H1 (cell line): ENCODE results near the gene PRRG2. TPM values are rescaled to one million over a fixed set of nuclear protein-coding genes. Genes with fewer than 3 reads are reported as not detected.

Experiments used
- ASH2L ChIP-seq: fragments of 200-600, 300-600 bp; sonication (generic); IDR thresholded peaks from one replicate; pipeline ENCODE4 v1.7.1; 2017; ENCODE audit warnings: low read length
- CHD2 ChIP-seq: IDR thresholded peaks from 2 replicates; pipeline ENCODE4 v1.6.1; 2012; ENCODE audit warnings: low read length, improper control_type of control experiment
- EGR1 ChIP-seq: IDR thresholded peaks from 2 replicates; pipeline ENCODE4 v1.6.1; 2011; ENCODE audit warnings: low read depth, low read length, borderline replicate concordance
- JUN ChIP-seq: IDR thresholded peaks from 2 replicates; pipeline ENCODE4 v1.6.1; 2011; ENCODE audit warnings: low read depth, mild to moderate bottlenecking, improper control_type of control experiment, low read length
- NANOG ChIP-seq: IDR thresholded peaks from 2 replicates; pipeline ENCODE4 v1.6.1; 2011; ENCODE audit warnings: low read length, low read depth, mild to moderate bottlenecking, inconsistent platforms; ENCODE audit not compliant: insufficient read depth, poor library complexity, severe bottlenecking
- PHF8 ChIP-seq: fragments of 200-600 bp; sonication (generic); conservative IDR thresholded peaks from 2 replicates; pipeline ENCODE4 v1.7.1; 2012; ENCODE audit warnings: low read depth, mild to moderate bottlenecking, inconsistent platforms, low read length, moderate library complexity
- RAD21 ChIP-seq, 2 experiments: IDR thresholded peaks in 1 of 2; conservative IDR thresholded peaks in 1 of 2; 2 replicates each; pipeline ENCODE4 v1.6.1; 2011; ENCODE audit warnings: low read depth in 2 of 2, low read length in 2 of 2, improper control_type of control experiment in 1 of 2, inconsistent platforms in 1 of 2, mild to moderate bottlenecking in 1 of 2, moderate library complexity in 1 of 2
- TAF1 ChIP-seq: IDR thresholded peaks from 2 replicates; pipeline ENCODE4 v1.6.1; 2011; ENCODE audit warnings: mild to moderate bottlenecking, low read depth, low read length
- TCF12 ChIP-seq: IDR thresholded peaks from 2 replicates; pipeline ENCODE4 v1.6.1; 2011; ENCODE audit warnings: low read depth, mild to moderate bottlenecking, low read length
- polyA plus RNA-seq, 7 experiments: library from polyadenylated mRNA; depleted of rRNA in 3 of 7; stranded (reverse) in 5 of 7; unstranded in 2 of 7; fragments of >200 nt in 5 of 7; fragments of 200-250 nt in 2 of 7; gene quantifications; 1 replicate in 5 of 7; 2 replicates in 1 of 7; 4 replicates in 1 of 7; pipeline versions ENCODE4 v1.2.1 to v1.2.3, GENCODE V29; 2011 to 2013; ENCODE audit warnings: missing spikeins in 2 of 7, mixed read lengths in 2 of 7
- total RNA-seq: library from RNA; stranded (reverse); fragmentation: NEBNext Ultra II Directional; extraction: Animal tissue kit (Norgen Biotek cat#: 25700); gene quantifications from 2 replicates; pipeline ENCODE4 v1.2.1, GENCODE V29; 2021
- TF ChIP-seq, protein P1 (sequence below): fragments of 300-600 bp; sonication (generic); IDR thresholded peaks from 2 replicates; pipeline ENCODE4 v1.7.1; 2012; ENCODE audit warnings: low read length, moderate library complexity, mild to moderate bottlenecking, inconsistent platforms; ENCODE audit not compliant: insufficient replicate concordance
- TF ChIP-seq, protein P2 (sequence below): IDR thresholded peaks from 2 replicates; pipeline ENCODE4 v1.6.1; 2012; ENCODE audit warnings: low read length, inconsistent platforms

PRRG2 gene
- total and polyA plus RNA-seq, 2 of the 8 experiments (the other 6 are each of a cell fraction or from before 2014, with no cell fraction given), result 4.1 to 5.6 TPM

DNA sequence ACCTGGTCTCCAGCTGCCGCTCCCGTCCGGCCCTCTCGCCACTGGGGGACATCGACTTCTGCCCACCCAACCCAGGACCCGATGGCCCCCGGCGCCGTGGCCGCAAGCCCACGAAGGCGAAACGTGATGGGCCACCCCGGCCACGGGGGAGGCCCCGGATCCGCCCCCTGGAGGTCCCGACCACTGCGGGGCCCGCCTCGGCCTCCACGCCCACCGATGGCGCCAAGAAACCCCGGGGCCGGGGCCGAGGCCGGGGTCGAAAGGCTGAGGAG, 16.5 kb downstream of the PRRG2 start (continued):
- TF ChIP-seq, protein P1, sequence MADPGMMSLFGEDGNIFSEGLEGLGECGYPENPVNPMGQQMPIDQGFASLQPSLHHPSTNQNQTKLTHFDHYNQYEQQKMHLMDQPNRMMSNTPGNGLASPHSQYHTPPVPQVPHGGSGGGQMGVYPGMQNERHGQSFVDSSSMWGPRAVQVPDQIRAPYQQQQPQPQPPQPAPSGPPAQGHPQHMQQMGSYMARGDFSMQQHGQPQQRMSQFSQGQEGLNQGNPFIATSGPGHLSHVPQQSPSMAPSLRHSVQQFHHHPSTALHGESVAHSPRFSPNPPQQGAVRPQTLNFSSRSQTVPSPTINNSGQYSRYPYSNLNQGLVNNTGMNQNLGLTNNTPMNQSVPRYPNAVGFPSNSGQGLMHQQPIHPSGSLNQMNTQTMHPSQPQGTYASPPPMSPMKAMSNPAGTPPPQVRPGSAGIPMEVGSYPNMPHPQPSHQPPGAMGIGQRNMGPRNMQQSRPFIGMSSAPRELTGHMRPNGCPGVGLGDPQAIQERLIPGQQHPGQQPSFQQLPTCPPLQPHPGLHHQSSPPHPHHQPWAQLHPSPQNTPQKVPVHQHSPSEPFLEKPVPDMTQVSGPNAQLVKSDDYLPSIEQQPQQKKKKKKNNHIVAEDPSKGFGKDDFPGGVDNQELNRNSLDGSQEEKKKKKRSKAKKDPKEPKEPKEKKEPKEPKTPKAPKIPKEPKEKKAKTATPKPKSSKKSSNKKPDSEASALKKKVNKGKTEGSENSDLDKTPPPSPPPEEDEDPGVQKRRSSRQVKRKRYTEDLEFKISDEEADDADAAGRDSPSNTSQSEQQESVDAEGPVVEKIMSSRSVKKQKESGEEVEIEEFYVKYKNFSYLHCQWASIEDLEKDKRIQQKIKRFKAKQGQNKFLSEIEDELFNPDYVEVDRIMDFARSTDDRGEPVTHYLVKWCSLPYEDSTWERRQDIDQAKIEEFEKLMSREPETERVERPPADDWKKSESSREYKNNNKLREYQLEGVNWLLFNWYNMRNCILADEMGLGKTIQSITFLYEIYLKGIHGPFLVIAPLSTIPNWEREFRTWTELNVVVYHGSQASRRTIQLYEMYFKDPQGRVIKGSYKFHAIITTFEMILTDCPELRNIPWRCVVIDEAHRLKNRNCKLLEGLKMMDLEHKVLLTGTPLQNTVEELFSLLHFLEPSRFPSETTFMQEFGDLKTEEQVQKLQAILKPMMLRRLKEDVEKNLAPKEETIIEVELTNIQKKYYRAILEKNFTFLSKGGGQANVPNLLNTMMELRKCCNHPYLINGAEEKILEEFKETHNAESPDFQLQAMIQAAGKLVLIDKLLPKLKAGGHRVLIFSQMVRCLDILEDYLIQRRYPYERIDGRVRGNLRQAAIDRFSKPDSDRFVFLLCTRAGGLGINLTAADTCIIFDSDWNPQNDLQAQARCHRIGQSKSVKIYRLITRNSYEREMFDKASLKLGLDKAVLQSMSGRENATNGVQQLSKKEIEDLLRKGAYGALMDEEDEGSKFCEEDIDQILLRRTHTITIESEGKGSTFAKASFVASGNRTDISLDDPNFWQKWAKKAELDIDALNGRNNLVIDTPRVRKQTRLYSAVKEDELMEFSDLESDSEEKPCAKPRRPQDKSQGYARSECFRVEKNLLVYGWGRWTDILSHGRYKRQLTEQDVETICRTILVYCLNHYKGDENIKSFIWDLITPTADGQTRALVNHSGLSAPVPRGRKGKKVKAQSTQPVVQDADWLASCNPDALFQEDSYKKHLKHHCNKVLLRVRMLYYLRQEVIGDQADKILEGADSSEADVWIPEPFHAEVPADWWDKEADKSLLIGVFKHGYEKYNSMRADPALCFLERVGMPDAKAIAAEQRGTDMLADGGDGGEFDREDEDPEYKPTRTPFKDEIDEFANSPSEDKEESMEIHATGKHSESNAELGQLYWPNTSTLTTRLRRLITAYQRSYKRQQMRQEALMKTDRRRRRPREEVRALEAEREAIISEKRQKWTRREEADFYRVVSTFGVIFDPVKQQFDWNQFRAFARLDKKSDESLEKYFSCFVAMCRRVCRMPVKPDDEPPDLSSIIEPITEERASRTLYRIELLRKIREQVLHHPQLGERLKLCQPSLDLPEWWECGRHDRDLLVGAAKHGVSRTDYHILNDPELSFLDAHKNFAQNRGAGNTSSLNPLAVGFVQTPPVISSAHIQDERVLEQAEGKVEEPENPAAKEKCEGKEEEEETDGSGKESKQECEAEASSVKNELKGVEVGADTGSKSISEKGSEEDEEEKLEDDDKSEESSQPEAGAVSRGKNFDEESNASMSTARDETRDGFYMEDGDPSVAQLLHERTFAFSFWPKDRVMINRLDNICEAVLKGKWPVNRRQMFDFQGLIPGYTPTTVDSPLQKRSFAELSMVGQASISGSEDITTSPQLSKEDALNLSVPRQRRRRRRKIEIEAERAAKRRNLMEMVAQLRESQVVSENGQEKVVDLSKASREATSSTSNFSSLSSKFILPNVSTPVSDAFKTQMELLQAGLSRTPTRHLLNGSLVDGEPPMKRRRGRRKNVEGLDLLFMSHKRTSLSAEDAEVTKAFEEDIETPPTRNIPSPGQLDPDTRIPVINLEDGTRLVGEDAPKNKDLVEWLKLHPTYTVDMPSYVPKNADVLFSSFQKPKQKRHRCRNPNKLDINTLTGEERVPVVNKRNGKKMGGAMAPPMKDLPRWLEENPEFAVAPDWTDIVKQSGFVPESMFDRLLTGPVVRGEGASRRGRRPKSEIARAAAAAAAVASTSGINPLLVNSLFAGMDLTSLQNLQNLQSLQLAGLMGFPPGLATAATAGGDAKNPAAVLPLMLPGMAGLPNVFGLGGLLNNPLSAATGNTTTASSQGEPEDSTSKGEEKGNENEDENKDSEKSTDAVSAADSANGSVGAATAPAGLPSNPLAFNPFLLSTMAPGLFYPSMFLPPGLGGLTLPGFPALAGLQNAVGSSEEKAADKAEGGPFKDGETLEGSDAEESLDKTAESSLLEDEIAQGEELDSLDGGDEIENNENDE, result no peak
- no peak for TF ChIP-seq RAD21 (IDR thresholded peaks at IDR 0.05 in 1 of 2, conservative IDR thresholded peaks at IDR 0.05 in 1 of 2; ENCODE audit: low read depth in 2 of 2, low read length in 2 of 2)
- no peak for TF ChIP-seq TCF12
- TF ChIP-seq ASH2L, result no peak
- TF ChIP-seq TAF1, result no peak
- TF ChIP-seq EGR1, result no peak
- TF ChIP-seq PHF8, result no peak
- no peak for TF ChIP-seq CHD2
- TF ChIP-seq, protein P2, sequence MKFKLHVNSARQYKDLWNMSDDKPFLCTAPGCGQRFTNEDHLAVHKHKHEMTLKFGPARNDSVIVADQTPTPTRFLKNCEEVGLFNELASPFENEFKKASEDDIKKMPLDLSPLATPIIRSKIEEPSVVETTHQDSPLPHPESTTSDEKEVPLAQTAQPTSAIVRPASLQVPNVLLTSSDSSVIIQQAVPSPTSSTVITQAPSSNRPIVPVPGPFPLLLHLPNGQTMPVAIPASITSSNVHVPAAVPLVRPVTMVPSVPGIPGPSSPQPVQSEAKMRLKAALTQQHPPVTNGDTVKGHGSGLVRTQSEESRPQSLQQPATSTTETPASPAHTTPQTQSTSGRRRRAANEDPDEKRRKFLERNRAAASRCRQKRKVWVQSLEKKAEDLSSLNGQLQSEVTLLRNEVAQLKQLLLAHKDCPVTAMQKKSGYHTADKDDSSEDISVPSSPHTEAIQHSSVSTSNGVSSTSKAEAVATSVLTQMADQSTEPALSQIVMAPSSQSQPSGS, result no peak
- TF ChIP-seq NANOG, result no peak
- no peak for TF ChIP-seq JUN
